HEK293 (cell line): Measurements from ENCODE around the gene FIBP.

Source experiments
- CTCF ChIA-PET: fragments of 350-600 bp; formaldehyde crosslinking; extraction: SDS; loops from one replicate; lab custom pipeline; 2021; ENCODE audit warnings: antibody characterized with exemption; lab: Yijun Ruan, JAX
- POLR2A ChIA-PET: fragments of 300-600 bp; formaldehyde crosslinking; extraction: SDS; loops from one replicate; lab custom pipeline; 2020; ENCODE audit warnings: antibody characterized with exemption, inconsistent platforms; lab: Yijun Ruan, JAX
- H3K27ac ChIP-seq: fragments of 200-500 bp; sonication (Bioruptor generic); 2 replicates; pipeline ENCODE4 v1.5.1; 2014; ENCODE audit warnings: low read depth, low read length, control low read depth, inconsistent platforms; ENCODE audit errors: extremely low read depth
- H3K36me3 ChIP-seq, 2 experiments: fragments of 200-500 bp in 1 of 2; sonication (Bioruptor generic) in 1 of 2; 1 replicate in 1 of 2; 2 replicates in 1 of 2; pipeline ENCODE4 v1.5.1; 2014 to 2017; ENCODE audit warnings: inconsistent platforms in 2 of 2, low read length in 2 of 2; ENCODE audit not compliant: control insufficient read depth in 2 of 2, insufficient read depth in 1 of 2
- H3K4me1 ChIP-seq: fragments of 200-500 bp; sonication (Bioruptor generic); 2 replicates; pipeline ENCODE4 v1.5.1; 2014; ENCODE audit warnings: mild to moderate bottlenecking, low read length, inconsistent platforms; ENCODE audit not compliant: control insufficient read depth, insufficient read depth
- H3K4me3 ChIP-seq: 2 replicates; pipeline ENCODE4 v1.5.1; 2011; ENCODE audit warnings: low read depth, mild to moderate bottlenecking, control low read depth, low read length, moderate library complexity
- H3K9me3 ChIP-seq: fragments of 200-500 bp; sonication (Bioruptor generic); 2 replicates; pipeline ENCODE4 v1.5.1; 2014; ENCODE audit warnings: low read depth, low read length, inconsistent platforms; ENCODE audit not compliant: control insufficient read depth, insufficient read depth
- BCL6B ChIP-seq: fragments of 450-650 bp; formaldehyde crosslinking; IDR thresholded peaks from 2 replicates; pipeline ENCODE4 v1.5.1; 2017; ENCODE audit warnings: missing biosample characterization, missing genetic modification characterization
- GFI1B ChIP-seq: fragments of 450-650 bp; formaldehyde crosslinking; IDR thresholded peaks from 2 replicates; pipeline ENCODE4 v1.5.1; 2016; ENCODE audit warnings: missing biosample characterization, missing genetic modification characterization
- GLIS2 ChIP-seq: fragments of 450-650 bp; formaldehyde crosslinking; IDR thresholded peaks from 2 replicates; pipeline ENCODE4 v1.5.1; 2016; ENCODE audit warnings: missing biosample characterization, missing genetic modification characterization
- HOXD13 ChIP-seq: sonication (generic); formaldehyde crosslinking; IDR thresholded peaks from 2 replicates; pipeline ENCODE4 v1.8.0; 2022; ENCODE audit warnings: missing genetic modification reagents, borderline replicate concordance
- INSM2 ChIP-seq: fragments of 450-650 bp; formaldehyde crosslinking; IDR thresholded peaks from 2 replicates; pipeline ENCODE4 v1.5.1; 2016; ENCODE audit warnings: missing biosample characterization, missing genetic modification characterization
- PRDM2 ChIP-seq: fragments of 450-650 bp; formaldehyde crosslinking; IDR thresholded peaks from 2 replicates; pipeline ENCODE4 v1.5.1; 2016; ENCODE audit warnings: missing biosample characterization, missing genetic modification characterization, borderline replicate concordance
- ZBTB26 ChIP-seq: fragments of 450-650 bp; formaldehyde crosslinking; optimal IDR thresholded peaks from 2 replicates; pipeline ENCODE3; 2016; ENCODE audit warnings: missing biosample characterization, mild to moderate bottlenecking, missing genetic modification characterization
- ZBTB44 ChIP-seq: fragments of 450-650 bp; IDR thresholded peaks from 2 replicates; pipeline ENCODE4 v1.5.1; 2018; ENCODE audit warnings: missing biosample characterization, mild to moderate bottlenecking, missing genetic modification characterization
- ZNF148 ChIP-seq: fragments of 450-650 bp; formaldehyde crosslinking; IDR thresholded peaks from 2 replicates; pipeline ENCODE4 v1.5.0; 2017; ENCODE audit warnings: missing biosample characterization, missing genetic modification characterization, borderline replicate concordance
- ZNF398 ChIP-seq: fragments of 450-650 bp; formaldehyde crosslinking; IDR thresholded peaks from 2 replicates; pipeline ENCODE4 v1.5.1; 2017; ENCODE audit warnings: missing biosample characterization, missing genetic modification characterization
- ZNF510 ChIP-seq: fragments of 450-650 bp; formaldehyde crosslinking; IDR thresholded peaks from 2 replicates; pipeline ENCODE4 v1.5.1; 2018; ENCODE audit warnings: mild to moderate bottlenecking, missing genetic modification characterization, missing biosample characterization; ENCODE audit not compliant: insufficient replicate concordance
- ZNF610 ChIP-seq: fragments of 450-650 bp; formaldehyde crosslinking; IDR thresholded peaks from 2 replicates; pipeline ENCODE4 v1.5.1; 2016; ENCODE audit warnings: missing biosample characterization, missing genetic modification characterization, borderline replicate concordance
- ZNF670 ChIP-seq: fragments of 450-650 bp; formaldehyde crosslinking; IDR thresholded peaks from 2 replicates; pipeline ENCODE4 v1.5.1; 2016; ENCODE audit warnings: missing biosample characterization, missing genetic modification characterization, low read depth
- ZNF792 ChIP-seq: fragments of 450-650 bp; formaldehyde crosslinking; IDR thresholded peaks from 2 replicates; pipeline ENCODE4 v1.5.1; 2016; ENCODE audit warnings: missing biosample characterization, missing genetic modification characterization

The FIBP gene

GRCh38 chr11:65932558-65932919, 44.3 kb upstream of the FIBP start (continued):
- TF ChIP-seq ZNF610 (tag by site-specific recombination) (no peak), ZNF670 (tag by site-specific recombination) (no peak), INSM2 (no peak), BCL6B (tag by site-specific recombination) (no peak), GFI1B (no peak), ZBTB44 (no peak), HOXD13 (CRISPR knock-in tag) (no peak), ZNF792 (no peak), PRDM2 (no peak)
- TF ChIP-seq, all 188 proteins: peak for 4

GRCh38 chr11:65931773-65932557, 43.7 kb upstream of the FIBP start:
- Histone ChIP-seq H3K27ac (no peak overlapping the region), H3K36me3 (no peaks in the 10 kb centered on the region), H3K4me1 (no peaks in the 10 kb centered on the region)
- POLR2A ChIA-PET: interaction anchor here (1.0 kb wide), 1 partner anchor 16 kb away, joined by 3 read pairs; no protein-coding TSS in a partner anchor
- CTCF ChIA-PET: interaction anchor here (1.1 to 1.5 kb wide), 5 partner anchors 42 to 72 kb away, joined by 3 to 5 read pairs (median 5); partner anchors contain the start of gene FIBP
- no peak for TF ChIP-seq ZNF510
- TF ChIP-seq GLIS2: peak; percentile 17; the same call in 1 of the 2 replicates
- TF ChIP-seq, all 188 proteins: peak for 1
- H3K4me3 ChIP-seq: no peak overlapping the region
- no peaks in the 10 kb centered on the region for H3K9me3 ChIP-seq

- Histone ChIP-seq H3K36me3 (no peaks in the 10 kb centered on the region), H3K4me3 (no peak overlapping the region), H3K27ac (no peak overlapping the region), H3K9me3 (no peaks in the 10 kb centered on the region), H3K4me1 (no peaks in the 10 kb centered on the region)
- CTCF ChIA-PET: interaction anchor here (1.2 kb wide), 1 partner anchor 41 kb away, joined by 4 read pairs; the partner anchor contains the start of gene FIBP
- POLR2A ChIA-PET: no interaction called here
- no peak for TF ChIP-seq ZNF398 (tag by site-specific recombination)
- no peak for TF ChIP-seq ZNF148 (tag by site-specific recombination)
- no peak for TF ChIP-seq ZNF610 (tag by site-specific recombination)
- no peak for TF ChIP-seq ZBTB26 (tag by site-specific recombination)
Measured at GRCh38 chr11:65928667-65929066, 40.4 kb upstream of the FIBP start.
